Transverse colon (tissue), 4 donors: ENCODE data around the gene CNTN3.

Source experiments
- EP300 ChIP-seq: sonication (generic); formaldehyde crosslinking; IDR thresholded peaks from one replicate; pipeline ENCODE4 v1.6.1; 2017; ENCODE audit warnings: antibody characterized with exemption, low read depth
- POLR2A ChIP-seq: fragments of 450-650 bp; IDR thresholded peaks from one replicate; pipeline ENCODE4 v1.6.1; 2016; ENCODE audit warnings: antibody characterized with exemption, mild to moderate bottlenecking, moderate library complexity
- POLR2AphosphoS5 ChIP-seq, 3 donors: sonication (generic); formaldehyde crosslinking; IDR thresholded peaks; one replicate each; pipeline ENCODE4 v1.6.1; 2016; ENCODE audit warnings: antibody characterized with exemption in 3 of 3
- TF ChIP-seq, protein P1 (sequence below), 5 experiments: fragments of 200-600 bp in 3 of 5; fragments of 450-650 bp in 2 of 5; sonication (generic) in 3 of 5; IDR thresholded peaks; 1 replicate in 2 of 5; 2 replicates in 3 of 5; pipeline ENCODE4 v1.5.1; 2016 to 2017; ENCODE audit warnings: antibody characterized with exemption in 5 of 5, inconsistent platforms in 3 of 5, mild to moderate bottlenecking in 2 of 5, moderate library complexity in 1 of 5

DNA sequence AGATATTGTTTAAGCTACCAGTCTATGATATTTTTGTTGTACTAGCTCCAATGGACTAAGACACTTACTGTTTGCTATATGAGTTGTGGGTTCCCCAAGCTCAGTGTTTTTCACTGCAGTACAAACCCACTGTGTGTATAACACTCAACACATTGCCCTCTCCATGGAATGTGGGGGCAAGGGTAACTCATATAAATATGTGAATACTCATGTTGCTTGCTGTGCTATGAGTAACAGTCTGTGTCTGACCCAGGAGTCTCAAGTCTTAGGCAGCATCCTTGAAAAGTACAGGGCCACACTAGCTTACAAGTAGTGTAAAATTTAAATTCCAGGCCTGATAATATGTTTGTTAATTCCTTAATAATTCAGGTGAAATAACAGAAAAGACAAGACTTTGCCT is 22.5 kb upstream of the CNTN3 start:
- TF ChIP-seq, protein P1, sequence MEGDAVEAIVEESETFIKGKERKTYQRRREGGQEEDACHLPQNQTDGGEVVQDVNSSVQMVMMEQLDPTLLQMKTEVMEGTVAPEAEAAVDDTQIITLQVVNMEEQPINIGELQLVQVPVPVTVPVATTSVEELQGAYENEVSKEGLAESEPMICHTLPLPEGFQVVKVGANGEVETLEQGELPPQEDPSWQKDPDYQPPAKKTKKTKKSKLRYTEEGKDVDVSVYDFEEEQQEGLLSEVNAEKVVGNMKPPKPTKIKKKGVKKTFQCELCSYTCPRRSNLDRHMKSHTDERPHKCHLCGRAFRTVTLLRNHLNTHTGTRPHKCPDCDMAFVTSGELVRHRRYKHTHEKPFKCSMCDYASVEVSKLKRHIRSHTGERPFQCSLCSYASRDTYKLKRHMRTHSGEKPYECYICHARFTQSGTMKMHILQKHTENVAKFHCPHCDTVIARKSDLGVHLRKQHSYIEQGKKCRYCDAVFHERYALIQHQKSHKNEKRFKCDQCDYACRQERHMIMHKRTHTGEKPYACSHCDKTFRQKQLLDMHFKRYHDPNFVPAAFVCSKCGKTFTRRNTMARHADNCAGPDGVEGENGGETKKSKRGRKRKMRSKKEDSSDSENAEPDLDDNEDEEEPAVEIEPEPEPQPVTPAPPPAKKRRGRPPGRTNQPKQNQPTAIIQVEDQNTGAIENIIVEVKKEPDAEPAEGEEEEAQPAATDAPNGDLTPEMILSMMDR (IDR thresholded peaks at IDR 0.05) = no peak
- TF ChIP-seq EP300 (no peak), POLR2AphosphoS5 (IDR thresholded peaks at IDR 0.05) (no peak), POLR2A (no peak)
